Cardiac muscle cell (in vitro differentiated cells and primary cell): ENCODE measurements around the gene OR14C36. TPM values are rescaled to one million over a fixed set of nuclear protein-coding genes. Genes with fewer than 3 reads are reported as not detected.

Source experiments
- DNase-seq, 2 donors: peaks; one replicate each; pipeline versions ENCODE4 v3.0.0 to v3.0.0-alpha.2; 2010 to 2017; ENCODE audit warnings: low read depth in 1 of 2, low spot score in 1 of 2
- H3K27ac ChIP-seq: fragments of 200-600 bp; sonication (generic); 2 replicates; pipeline ENCODE4 v1.5.1; 2016
- H3K27me3 ChIP-seq: fragments of 200-600 bp; sonication (generic); 2 replicates; pipeline ENCODE4 v1.6.0; 2016; ENCODE audit warnings: control low read depth
- H3K36me3 ChIP-seq: fragments of 200-600 bp; sonication (generic); 2 replicates; pipeline ENCODE4 v1.5.1; 2016; ENCODE audit warnings: control low read depth
- H3K4me1 ChIP-seq: fragments of 200-600 bp; sonication (generic); 2 replicates; pipeline ENCODE4 v1.8.1; 2017; ENCODE audit warnings: low read depth, mild to moderate bottlenecking, mixed run types
- H3K4me3 ChIP-seq: fragments of 200-600 bp; sonication (generic); 2 replicates; pipeline ENCODE4 v1.5.1; 2016; ENCODE audit warnings: mild to moderate bottlenecking
- H3K9me3 ChIP-seq: fragments of 200-600 bp; sonication (generic); 2 replicates; pipeline ENCODE4 v1.5.1; 2017; ENCODE audit warnings: low read depth, mild to moderate bottlenecking, control low read depth
- CTCF ChIP-seq: IDR thresholded peaks from 2 replicates; pipeline ENCODE4 v1.5.1; 2012; ENCODE audit warnings: low read depth, mild to moderate bottlenecking, low read length
- polyA plus RNA-seq: library from polyadenylated mRNA; unstranded; fragments of >200 nt; fragmentation: Nextera tagmentation; extraction: Ambion mirVana; gene quantifications from 2 replicates; pipeline ENCODE4 v1.2.1, GENCODE V29; 2016
- total RNA-seq: library from RNA; depleted of rRNA; stranded (reverse); fragments of >200 nt; gene quantifications from 2 replicates; pipeline ENCODE4 v1.2.3, GENCODE V29; 2016

Gene OR14C36
- total and polyA plus RNA-seq, 2 experiments from 2014 or later = not detected

GRCh38 chr1:248393050-248393449 is 44.5 kb downstream of the OR14C36 start:
- no peak for DNase-seq
- no peaks in the 10 kb centered on the region for H3K36me3 ChIP-seq
- H3K4me3 ChIP-seq = no peak overlapping the region
- no peak for TF ChIP-seq CTCF
- H3K4me1 ChIP-seq = no peaks in the 10 kb centered on the region
- H3K27ac ChIP-seq = no peak overlapping the region
- H3K27me3 ChIP-seq = no peaks in the 10 kb centered on the region
- no peaks in the 10 kb centered on the region for H3K9me3 ChIP-seq

Other genes with a start within 250 kb of the OR14C36 start
- not detected in 2 replicates for gene OR2M5, start 203.6 kb upstream of the OR14C36 start, total RNA-seq
- gene OR2M5, start 203.6 kb upstream of the OR14C36 start, polyA plus RNA-seq = not detected in 2 replicates
- not detected in 2 replicates for gene OR2M2, start 174.0 kb upstream of the OR14C36 start, total RNA-seq
- gene OR2M2, start 174.0 kb upstream of the OR14C36 start, polyA plus RNA-seq = not detected in 2 replicates
- not detected in 2 replicates for gene OR2M3, start 151.5 kb upstream of the OR14C36 start, total RNA-seq
- gene OR2M3, start 151.5 kb upstream of the OR14C36 start, polyA plus RNA-seq = not detected in 2 replicates
- gene OR2M4, start 117.4 kb upstream of the OR14C36 start, total RNA-seq = not detected in 2 replicates
- not detected in 2 replicates for gene OR2M4, start 117.4 kb upstream of the OR14C36 start, polyA plus RNA-seq
- 0.15 TPM in 1 of 2 replicates, not detected in the other for gene OR2T33, start 70.8 kb upstream of the OR14C36 start, total RNA-seq
- gene OR2T33, start 70.8 kb upstream of the OR14C36 start, polyA plus RNA-seq = 0.17 TPM in 1 of 2 replicates, not detected in the other
- gene OR2T12, start 45.4 kb upstream of the OR14C36 start, total RNA-seq = not detected in 2 replicates
- gene OR2T12, start 45.4 kb upstream of the OR14C36 start, polyA plus RNA-seq = not detected in 2 replicates
- gene OR2M7, start 24.2 kb upstream of the OR14C36 start, total RNA-seq = not detected in 2 replicates
- gene OR2M7, start 24.2 kb upstream of the OR14C36 start, polyA plus RNA-seq = not detected in 2 replicates
- gene OR2T4, start 12.9 kb downstream of the OR14C36 start, total RNA-seq = not detected in 2 replicates
- not detected in 2 replicates for gene OR2T4, start 12.9 kb downstream of the OR14C36 start, polyA plus RNA-seq
- gene OR2T6, start 27.0 kb downstream of the OR14C36 start, total RNA-seq = not detected in 2 replicates
- gene OR2T6, start 27.0 kb downstream of the OR14C36 start, polyA plus RNA-seq = not detected in 2 replicates
- not detected in 2 replicates for gene OR2T1, start 54.3 kb downstream of the OR14C36 start, total RNA-seq
- not detected in 2 replicates for gene OR2T1, start 54.3 kb downstream of the OR14C36 start, polyA plus RNA-seq
- gene OR2T2, start 96.9 kb downstream of the OR14C36 start, total RNA-seq = not detected in 2 replicates
- not detected in 2 replicates for gene OR2T2, start 96.9 kb downstream of the OR14C36 start, polyA plus RNA-seq
- gene OR2T3, start 124.6 kb downstream of the OR14C36 start, total RNA-seq = not detected in 2 replicates
- not detected in 2 replicates for gene OR2T3, start 124.6 kb downstream of the OR14C36 start, polyA plus RNA-seq
- not detected in 2 replicates for gene OR2T5, start 139.8 kb downstream of the OR14C36 start, total RNA-seq
- gene OR2T5, start 139.8 kb downstream of the OR14C36 start, polyA plus RNA-seq = not detected in 2 replicates
- gene OR2G6, start 159.3 kb downstream of the OR14C36 start, total RNA-seq = not detected in 2 replicates
- gene OR2G6, start 159.3 kb downstream of the OR14C36 start, polyA plus RNA-seq = not detected in 2 replicates
- gene OR2T29, start 214.0 kb downstream of the OR14C36 start, total RNA-seq = not detected in 2 replicates
- not detected in 2 replicates for gene OR2T29, start 214.0 kb downstream of the OR14C36 start, polyA plus RNA-seq
- gene OR2T34, start 226.0 kb downstream of the OR14C36 start, total RNA-seq = not detected in 2 replicates
- not detected in 2 replicates for gene OR2T34, start 226.0 kb downstream of the OR14C36 start, polyA plus RNA-seq
- not detected in 2 replicates for gene OR2T10, start 248.9 kb downstream of the OR14C36 start, total RNA-seq
- gene OR2T10, start 248.9 kb downstream of the OR14C36 start, polyA plus RNA-seq = not detected in 2 replicates